CD4-positive, alpha-beta memory T cell (primary cell): Measurements from ENCODE around the gene PALS1. TPM values are rescaled to one million over a fixed set of nuclear protein-coding genes. Genes with fewer than 3 reads are reported as not detected.

Experiments used
- CTCF ChIA-PET: fragments of 350-600 bp; sonication (Branson Sonifier 250); formaldehyde crosslinking; loops from one replicate; lab custom pipeline; 2021; ENCODE audit warnings: inconsistent platforms; ENCODE audit not compliant: partially characterized antibody; lab: Charles Lee
- POLR2A ChIA-PET: fragments of 350-600 bp; sonication (Branson Sonifier 250); formaldehyde crosslinking; loops from one replicate; lab custom pipeline; 2021; ENCODE audit not compliant: partially characterized antibody; lab: Charles Lee
- DNase-seq, 5 donors: peaks; one replicate each; pipeline versions ENCODE4 v3.0.0 to v3.0.0-alpha.2; 2020 to 2022; ENCODE audit warnings: mixed read lengths in 1 of 5
- H3K27ac ChIP-seq: one replicate; pipeline ENCODE4 v1.7.0; 2013; ENCODE audit warnings: low read depth, low read length
- H3K27me3 ChIP-seq: 2 replicates; pipeline ENCODE4 v1.7.0; 2013; ENCODE audit warnings: mild to moderate bottlenecking, low read length, moderate library complexity; ENCODE audit not compliant: insufficient read depth
- H3K36me3 ChIP-seq: 2 replicates; pipeline ENCODE4 v1.7.0; 2013; ENCODE audit warnings: mild to moderate bottlenecking, low read length, moderate library complexity; ENCODE audit not compliant: insufficient read depth
- H3K4me1 ChIP-seq: 2 replicates; pipeline ENCODE4 v1.7.0; 2013; ENCODE audit warnings: mild to moderate bottlenecking, low read length, moderate library complexity; ENCODE audit not compliant: insufficient read depth
- H3K4me3 ChIP-seq, 2 donors: one replicate each; pipeline ENCODE4 v1.7.0; 2013; ENCODE audit warnings: low read length in 2 of 2, mild to moderate bottlenecking in 1 of 2
- H3K9me3 ChIP-seq, 2 donors: one replicate each; pipeline ENCODE4 v1.7.0; 2013; ENCODE audit warnings: low read length in 2 of 2, control low read depth in 1 of 2; ENCODE audit not compliant: control insufficient read depth in 1 of 2
- H3K27ac Mint-ChIP-seq, 7 donors: one replicate each; pipeline ENCODE4 v1.8.0; 2020 to 2021; ENCODE audit warnings: mixed read lengths in 7 of 7, mild to moderate bottlenecking in 6 of 7, inconsistent platforms in 3 of 7, moderate library complexity in 3 of 7
- H3K27me3 Mint-ChIP-seq, 2 donors: one replicate each; pipeline ENCODE4 v1.8.0; 2020 to 2021; ENCODE audit warnings: mixed read lengths in 2 of 2
- H3K36me3 Mint-ChIP-seq, 2 donors: one replicate each; pipeline ENCODE4 v1.8.0; 2020 to 2021; ENCODE audit warnings: mixed read lengths in 2 of 2, inconsistent platforms in 1 of 2, mild to moderate bottlenecking in 1 of 2
- H3K4me1 Mint-ChIP-seq, 4 donors: one replicate each; pipeline ENCODE4 v1.8.0; 2020 to 2021; ENCODE audit warnings: mixed read lengths in 4 of 4, mild to moderate bottlenecking in 1 of 4
- H3K4me3 Mint-ChIP-seq, 8 donors: one replicate each; pipeline ENCODE4 v1.8.0; 2020 to 2021; ENCODE audit warnings: mixed read lengths in 8 of 8, mild to moderate bottlenecking in 7 of 8, moderate library complexity in 6 of 8, inconsistent platforms in 3 of 8
- H3K9me3 Mint-ChIP-seq, 8 donors: one replicate each; pipeline ENCODE4 v1.8.0; 2020 to 2021; ENCODE audit warnings: mixed read lengths in 8 of 8, mild to moderate bottlenecking in 5 of 8, inconsistent platforms in 3 of 8, moderate library complexity in 1 of 8
- intact Hi-C: fragments of 100-400 bp; cut with micrococcal nuclease; formaldehyde crosslinking; loops from one replicate; pipeline ENCODE4 v1.15.1; 2023
- polyA plus RNA-seq, 2 donors: library from polyadenylated mRNA; unstranded; fragments of 300-500 nt; fragmentation: Illumina TruSeq; gene quantifications; one replicate each; pipeline ENCODE4 v1.2.3, GENCODE V29; 2021
- total RNA-seq, 2 experiments: library from RNA; stranded (reverse); gene quantifications; one replicate each; pipeline ENCODE4 v1.2.3, GENCODE V29; 2021

The PALS1 gene
- total and polyA plus RNA-seq, 4 experiments from 2014 or later: 2.2 to 18.5 (median 9.8) TPM

GRCh38 chr14:67280506-67280905, 39.3 kb downstream of the PALS1 start:
- Mint-ChIP-seq H3K4me3 (no peak overlapping the region), H3K27ac (no peak overlapping the region)

GRCh38 chr14:67285876-67286452, 44.7 kb downstream of the PALS1 start:
- no peaks in the 10 kb centered on the region for H3K36me3 ChIP-seq
- peaks cover 0 to 4% of the 10 kb centered on the region in 2 donors for H3K36me3 Mint-ChIP-seq
- H3K9me3 ChIP-seq: no peaks in the 10 kb centered on the region
- intact Hi-C loops: loop anchor here (1.0 to 5.0 kb wide), 3 partner anchors 44 to 791 kb away; partner anchors contain the start of gene PALS1
- no peaks in the 10 kb centered on the region for H3K4me1 Mint-ChIP-seq
- ChIA-PET CTCF (interaction anchor here (0.7 to 5.4 kb wide), 27 partner anchors 9 to 927 kb away, joined by 3 to 89 read pairs (median 5); partner anchors contain the start of gene PALS1), POLR2A (no interaction called here)
- no peak overlapping the region for H3K4me3 ChIP-seq
- no peaks in the 10 kb centered on the region for H3K9me3 Mint-ChIP-seq
- no peak overlapping the region for H3K27ac ChIP-seq
- H3K27me3 ChIP-seq: no peaks in the 10 kb centered on the region
- no peak overlapping the region for H3K27ac Mint-ChIP-seq
- peak in 4 of 5 donors; percentile 24 to 35 (median 30) for DNase-seq
- no peaks in the 10 kb centered on the region for H3K4me1 ChIP-seq
- H3K4me3 Mint-ChIP-seq: no peak overlapping the region
- H3K27me3 Mint-ChIP-seq: no peaks in the 10 kb centered on the region

More at GRCh38 chr14:67280506-67280905, 39.3 kb downstream of the PALS1 start:
- Mint-ChIP-seq H3K9me3 (no peaks in the 10 kb centered on the region), H3K27me3 (no peaks in the 10 kb centered on the region), H3K36me3 (peaks cover 0 to 12% of the 10 kb centered on the region in 2 donors), H3K4me1 (peaks cover 3 to 13% (median 4%) of the 10 kb centered on the region in 4 donors)
- H3K9me3 ChIP-seq: no peaks in the 10 kb centered on the region
- H3K36me3 ChIP-seq: no peaks in the 10 kb centered on the region
- intact Hi-C loops: no loop called here
- no peaks in the 10 kb centered on the region for H3K4me1 ChIP-seq
- ChIA-PET CTCF (no interaction called here), POLR2A (no interaction called here)
- H3K27me3 ChIP-seq: no peaks in the 10 kb centered on the region
- H3K4me3 ChIP-seq: no peak overlapping the region
- DNase-seq: no peak
- H3K27ac ChIP-seq: no peak overlapping the region

Other genes with a start within 250 kb of the PALS1 start
- not detected for gene GARIN2, start 52.0 kb upstream of the PALS1 start, total RNA-seq
- not detected for gene GARIN2, start 52.0 kb upstream of the PALS1 start, polyA plus RNA-seq
- gene ATP6V1D, start 118.4 kb downstream of the PALS1 start, total RNA-seq: 10 to 100 TPM; 26.8 to 35.0 TPM
- gene ATP6V1D, start 118.4 kb downstream of the PALS1 start, polyA plus RNA-seq: 10 to 100 TPM; 45.2 to 57.5 TPM
- gene EIF2S1, start 118.9 kb downstream of the PALS1 start, total RNA-seq: 10 to 100 TPM; 62.0 to 72.1 TPM
- gene EIF2S1, start 118.9 kb downstream of the PALS1 start, polyA plus RNA-seq: 100 to 1,000 TPM; 129 to 185 TPM
- gene PLEK2, start 170.7 kb downstream of the PALS1 start, total RNA-seq: 1 to 10 TPM; 1.9 to 4.1 TPM
- gene PLEK2, start 170.7 kb downstream of the PALS1 start, polyA plus RNA-seq: 1 to 10 TPM; 2.3 to 2.7 TPM
- 10 to 100 TPM; 34.9 to 35.8 TPM for gene TMEM229B, start 247.3 kb downstream of the PALS1 start, total RNA-seq
- gene TMEM229B, start 247.3 kb downstream of the PALS1 start, polyA plus RNA-seq: 10 to 100 TPM; 12.5 to 28.9 TPM